Measurements from ENCODE around the gene STUB1.

Gene STUB1

GRCh38 chr16:667113-667779 lies 13.0 kb upstream of the STUB1 start:
- no peak for DNase-seq (ENCODE audit: low spot score)

- DNase-seq (ENCODE audit: low spot score): peak; percentile 94
Observed at GRCh38 chr16:667780-668518, 12.3 kb upstream of the STUB1 start, which contains the start of gene RHOT2. TSS of gene RHOT2 (plus strand) at chr16:668132. CDS start at chr16:668200, 68 bp downstream.

DNA sequence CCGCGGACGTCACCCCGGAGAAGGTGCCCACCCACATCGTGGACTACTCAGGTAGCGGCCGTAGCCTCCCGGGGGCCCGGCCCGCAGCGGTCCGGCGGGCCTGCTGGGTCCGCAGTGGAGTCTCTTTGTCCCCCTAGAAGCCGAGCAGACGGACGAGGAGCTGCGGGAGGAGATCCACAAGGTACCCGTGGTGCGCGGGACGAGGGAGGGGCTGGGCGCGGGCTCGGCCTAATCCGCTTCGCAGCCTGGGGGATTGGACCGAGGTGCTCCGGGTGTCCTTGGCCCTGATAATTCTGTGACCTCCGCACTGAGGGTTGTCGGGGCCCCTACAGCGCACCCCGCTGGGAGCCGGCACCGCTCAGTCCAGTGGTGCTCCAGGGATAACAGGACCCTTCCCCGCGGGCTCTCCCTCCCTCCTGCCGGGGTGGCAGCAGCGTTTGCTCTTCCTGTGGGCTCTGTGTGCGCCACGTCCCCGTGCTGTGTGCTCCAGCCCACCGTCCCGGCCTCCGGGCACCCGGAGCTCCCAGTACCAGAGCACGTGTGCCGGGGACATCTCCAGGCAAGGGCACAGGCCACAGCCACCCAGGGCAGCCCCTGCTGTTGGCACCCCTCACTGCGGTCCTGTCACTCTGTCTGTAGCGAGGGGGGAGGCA lies 11.6 kb upstream of the STUB1 start:
- DNase-seq (ENCODE audit: low spot score): no peak

DNA sequence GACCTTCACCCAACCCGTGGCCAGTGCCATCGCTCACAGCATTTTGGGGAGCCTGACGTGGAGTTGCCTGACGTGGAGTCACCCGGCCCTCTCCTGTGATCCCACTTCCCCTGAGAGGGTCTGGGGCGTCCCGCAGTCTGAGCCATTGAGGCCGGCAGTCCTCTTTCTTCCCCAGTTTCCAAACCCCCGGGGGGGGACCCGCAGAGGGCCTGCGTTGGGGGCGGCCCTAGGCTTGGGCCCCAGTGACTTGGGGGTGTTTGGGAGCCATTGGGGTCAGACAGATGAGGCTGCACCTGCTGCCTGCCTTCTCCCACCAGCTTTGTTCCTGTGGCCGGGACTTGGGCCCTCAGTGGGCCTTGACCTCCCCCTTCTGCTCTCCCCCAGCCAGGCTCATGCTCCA lies 10.5 kb upstream of the STUB1 start:
- no peak for DNase-seq (ENCODE audit: low spot score)

DNA sequence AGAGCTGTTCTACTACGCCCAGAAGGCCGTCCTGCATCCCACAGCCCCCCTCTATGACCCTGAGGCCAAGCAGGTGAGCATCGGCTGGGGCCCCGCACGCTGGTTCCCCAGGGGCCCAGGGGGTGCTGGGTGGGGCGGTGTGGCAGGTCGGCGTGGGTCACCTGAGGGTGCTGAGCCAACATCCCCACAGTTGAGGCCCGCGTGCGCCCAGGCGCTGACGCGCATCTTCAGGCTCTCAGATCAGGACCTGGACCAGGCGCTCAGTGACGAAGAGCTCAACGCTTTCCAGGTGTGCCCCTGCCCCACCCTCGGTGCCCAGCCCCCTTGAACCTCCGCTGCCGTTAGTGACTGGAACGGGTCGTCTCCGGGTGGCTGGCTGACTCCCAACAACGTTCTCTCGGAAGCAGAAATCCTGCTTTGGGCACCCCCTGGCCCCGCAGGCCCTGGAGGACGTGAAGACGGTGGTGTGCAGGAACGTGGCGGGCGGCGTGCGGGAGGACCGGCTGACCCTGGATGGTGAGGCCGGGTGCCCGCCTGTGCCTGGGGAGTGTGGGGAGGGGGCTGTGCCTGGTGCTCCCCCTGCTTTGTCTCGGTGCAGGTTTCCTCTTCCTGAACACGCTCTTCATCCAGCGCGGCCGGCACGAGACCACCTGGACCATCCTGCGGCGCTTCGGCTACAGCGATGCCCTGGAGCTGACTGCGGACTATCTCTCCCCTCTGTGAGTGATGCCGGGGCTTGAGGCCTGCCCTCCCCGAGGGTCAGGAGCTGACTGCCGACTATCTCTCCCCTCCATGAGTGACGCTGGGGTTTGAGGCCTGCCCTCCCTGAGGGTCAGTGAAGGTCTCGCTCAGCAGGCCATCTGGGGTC lies 9.5 kb upstream of the STUB1 start:
- DNase-seq (ENCODE audit: low spot score): no peak

GRCh38 chr16:671353-672131 lies 8.7 kb upstream of the STUB1 start:
- no peak for DNase-seq (ENCODE audit: low spot score)

DNA sequence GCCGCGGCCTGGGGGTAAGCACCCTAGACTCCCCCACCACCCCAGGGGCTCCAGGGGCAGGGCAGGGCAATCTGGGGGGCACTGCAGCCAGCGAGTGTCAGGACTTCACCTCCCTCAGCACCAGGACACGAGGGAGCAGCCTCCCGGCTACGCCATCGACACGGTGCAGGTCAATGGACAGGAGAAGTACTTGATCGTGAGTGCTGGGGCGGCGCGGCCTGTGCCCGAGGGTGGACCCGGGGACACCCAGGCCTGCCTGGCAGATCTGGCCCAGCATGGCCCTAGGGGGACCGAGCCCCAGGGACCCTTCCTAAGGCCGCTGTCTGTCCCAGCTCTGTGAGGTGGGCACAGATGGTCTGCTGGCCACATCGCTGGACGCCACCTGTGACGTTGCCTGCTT lies 7.8 kb upstream of the STUB1 start:
- DNase-seq (ENCODE audit: low spot score): no peak

GRCh38 chr16:672851-673250 lies 7.4 kb upstream of the STUB1 start:
- no peak for DNase-seq (ENCODE audit: low spot score)

- no peak for DNase-seq (ENCODE audit: low spot score)
Observed at GRCh38 chr16:673399-673991, 6.7 kb upstream of the STUB1 start.

GRCh38 chr16:674214-674881 lies 5.9 kb upstream of the STUB1 start:
- DNase-seq (ENCODE audit: low spot score): no peak

GRCh38 chr16:674968-675883 lies 5.0 kb upstream of the STUB1 start, which contains the start of gene RHBDL1:
TSS of gene RHBDL1 (plus strand) at chr16:675671. CDS start at chr16:675791, 120 bp downstream.
- DNase-seq (ENCODE audit: low spot score): peak; percentile 60

DNA sequence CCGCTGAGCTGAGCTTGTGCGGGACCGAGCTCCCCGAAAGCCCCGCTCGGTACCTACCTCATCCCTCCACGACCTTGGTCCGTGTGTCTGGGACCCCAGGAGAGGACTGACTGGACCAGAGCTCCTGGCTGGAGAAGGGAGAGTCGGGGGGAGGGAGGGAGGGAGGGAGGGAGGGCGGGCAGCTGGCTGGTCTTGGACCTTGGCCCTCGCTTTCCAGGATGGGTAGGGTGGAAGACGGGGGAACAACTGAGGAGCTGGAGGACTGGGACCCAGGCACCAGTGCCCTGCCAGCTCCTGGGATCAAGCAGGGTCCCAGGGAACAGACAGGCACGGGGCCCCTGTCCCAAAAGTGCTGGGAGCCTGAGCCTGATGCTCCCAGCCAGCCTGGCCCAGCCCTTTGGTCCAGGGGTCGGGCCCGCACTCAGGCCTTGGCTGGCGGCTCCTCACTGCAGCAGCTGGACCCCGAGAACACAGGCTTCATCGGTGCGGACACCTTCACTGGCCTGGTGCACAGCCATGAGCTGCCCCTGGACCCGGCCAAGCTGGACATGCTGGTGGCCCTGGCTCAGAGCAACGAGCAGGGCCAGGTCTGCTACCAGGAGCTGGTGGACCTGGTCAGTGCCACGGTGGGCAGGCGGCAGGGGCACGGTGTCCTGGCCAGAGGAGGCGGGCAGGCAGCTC lies 4.2 kb upstream of the STUB1 start:
- DNase-seq (ENCODE audit: low spot score): no peak

GRCh38 chr16:676565-676902 lies 3.7 kb upstream of the STUB1 start:
- no peak for DNase-seq (ENCODE audit: low spot score)

DNA sequence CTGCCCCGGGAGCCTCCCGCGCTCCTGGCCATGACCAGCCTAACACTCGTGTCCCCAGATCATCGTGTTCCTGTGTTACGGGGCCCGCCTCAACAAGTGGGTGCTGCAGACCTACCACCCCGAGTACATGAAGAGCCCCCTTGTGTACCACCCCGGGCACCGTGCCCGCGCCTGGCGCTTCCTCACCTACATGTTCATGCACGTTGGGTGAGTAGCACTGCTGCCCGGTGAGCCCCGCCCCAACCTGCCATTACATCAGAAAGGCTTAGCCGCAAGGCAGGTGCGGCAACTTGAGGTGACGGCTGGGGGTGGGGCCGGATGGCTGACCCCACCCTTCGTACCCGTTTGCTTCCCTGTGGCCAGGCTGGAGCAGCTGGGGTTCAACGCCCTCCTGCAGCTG lies 3.3 kb upstream of the STUB1 start:
- DNase-seq (ENCODE audit: low spot score): no peak

DNA sequence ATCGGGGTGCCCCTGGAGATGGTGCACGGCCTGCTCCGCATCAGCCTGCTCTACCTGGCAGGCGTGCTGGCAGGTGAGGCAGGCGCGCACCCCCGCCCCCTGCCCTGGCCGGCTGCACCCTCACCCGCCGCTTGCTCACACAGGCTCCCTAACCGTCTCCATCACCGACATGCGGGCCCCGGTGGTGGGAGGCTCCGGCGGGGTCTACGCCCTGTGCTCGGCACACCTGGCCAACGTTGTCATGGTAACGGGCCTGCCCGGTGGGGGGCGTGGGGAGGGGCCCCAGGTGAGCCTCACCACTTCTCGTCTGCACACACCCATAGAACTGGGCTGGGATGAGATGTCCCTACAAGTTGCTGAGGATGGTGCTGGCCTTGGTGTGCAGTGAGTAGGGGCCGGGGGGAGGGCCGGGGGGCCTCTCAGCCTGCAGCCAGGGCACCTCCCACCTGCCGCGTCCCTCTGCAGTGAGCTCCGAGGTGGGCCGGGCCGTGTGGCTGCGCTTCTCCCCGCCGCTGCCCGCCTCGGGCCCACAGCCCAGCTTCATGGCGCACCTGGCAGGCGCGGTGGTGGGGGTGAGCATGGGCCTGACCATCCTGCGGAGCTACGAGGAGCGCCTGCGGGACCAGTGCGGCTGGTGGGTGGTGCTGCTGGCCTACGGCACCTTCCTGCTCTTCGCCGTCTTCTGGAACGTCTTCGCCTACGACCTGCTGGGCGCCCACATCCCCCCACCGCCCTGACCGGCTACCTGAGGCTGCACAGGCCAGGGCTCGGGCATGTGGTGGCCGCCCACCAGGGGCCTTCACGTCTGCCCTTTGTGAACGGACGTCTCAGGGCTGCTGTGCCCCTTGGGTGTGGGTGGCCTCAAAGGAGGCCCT lies 2.7 kb upstream of the STUB1 start:
- DNase-seq (ENCODE audit: low spot score): no peak

DNA sequence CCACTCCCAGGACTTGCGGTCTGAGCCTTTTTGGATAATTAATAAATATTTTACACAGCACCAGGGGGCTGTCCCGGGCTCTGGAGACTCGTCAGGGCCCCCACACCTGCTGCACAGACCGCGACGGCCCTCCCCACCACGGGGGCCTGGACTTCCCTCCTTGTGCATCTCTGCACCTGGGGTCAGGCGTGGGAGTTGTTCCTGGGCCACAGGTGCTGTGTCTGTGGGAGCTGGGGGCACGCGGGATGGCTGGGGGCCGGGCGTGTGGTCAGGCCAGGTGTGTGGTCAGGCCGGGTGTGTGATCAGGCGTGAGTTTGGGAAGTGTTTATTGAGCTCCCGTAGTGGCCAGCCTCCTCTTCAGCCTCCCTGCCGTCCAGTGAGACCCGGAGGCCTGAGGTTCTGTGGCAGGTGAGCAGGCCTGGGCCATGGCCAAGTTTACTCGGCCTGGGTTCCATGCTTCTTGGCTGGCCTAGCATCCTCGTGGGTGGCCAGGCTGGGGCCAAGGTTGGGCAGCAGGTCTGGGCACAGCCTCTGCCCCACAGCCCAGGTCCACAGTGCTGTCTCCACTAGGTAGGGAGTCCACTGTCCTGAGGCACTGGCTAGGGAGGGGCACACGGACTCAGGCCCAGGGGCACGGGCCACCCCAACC lies 1.9 kb upstream of the STUB1 start:
- no peak for DNase-seq (ENCODE audit: low spot score)
